Measurements from ENCODE around the gene KRT6B.

KRT6B gene

GRCh38 chr12:52438305-52439301 is 13.3 kb downstream of the KRT6B start:
- H3K27ac ChIP-seq: peak overlapping the region; percentile 47
- POLR2A ChIA-PET (ENCODE audit: low non-redundant PET): no interaction called here
- CTCF ChIA-PET: no interaction called here
- no peak for TF ChIP-seq CTCF (conservative IDR thresholded peaks at IDR 0.05; ENCODE audit: low read depth)
- no peak for DNase-seq (ENCODE audit: low spot score)

GRCh38 chr12:52437508-52437907 is 14.4 kb downstream of the KRT6B start:
- no peak for DNase-seq (ENCODE audit: low spot score)
- H3K27ac ChIP-seq: peak overlapping the region; percentile 28
- ChIA-PET CTCF (no interaction called here), POLR2A (ENCODE audit: low non-redundant PET) (no interaction called here)
- TF ChIP-seq CTCF (conservative IDR thresholded peaks at IDR 0.05; ENCODE audit: low read depth): no peak

DNA sequence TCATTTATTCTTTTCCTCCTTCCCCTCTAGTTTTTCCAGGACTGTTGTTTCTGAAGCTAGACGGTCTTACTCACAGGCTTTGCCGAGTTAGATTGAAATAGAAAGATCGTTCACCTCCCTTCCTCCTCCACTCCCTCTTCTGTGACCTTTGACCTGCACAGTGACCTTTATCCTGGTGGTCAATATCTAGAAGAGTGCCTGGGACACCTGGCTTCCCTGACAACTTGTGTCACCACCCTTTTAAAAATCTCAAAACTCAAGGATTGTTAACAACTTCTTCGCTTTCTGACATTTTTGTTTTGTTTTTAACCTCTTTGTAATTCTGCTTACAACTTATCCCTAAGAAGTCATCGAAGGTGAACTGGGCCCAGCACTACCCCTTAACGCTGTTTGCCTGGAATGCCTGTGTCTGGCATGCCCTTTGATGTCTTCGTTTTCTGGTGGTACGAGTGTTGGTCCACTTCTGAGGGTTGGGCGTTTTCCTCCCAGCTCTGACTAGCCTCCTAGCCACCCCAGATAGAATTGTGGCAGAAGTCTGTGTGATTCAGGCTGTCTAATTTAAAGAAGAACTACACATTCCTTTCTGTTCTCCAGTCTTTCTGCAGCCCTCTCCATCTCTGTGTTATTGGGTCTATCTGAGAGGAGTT is 15.0 kb downstream of the KRT6B start:
- peak overlapping the region; percentile 82 for H3K27ac ChIP-seq
- no peak for TF ChIP-seq CTCF (conservative IDR thresholded peaks at IDR 0.05; ENCODE audit: low read depth)
- ChIA-PET POLR2A (ENCODE audit: low non-redundant PET) (no interaction called here), CTCF (no interaction called here)
- DNase-seq (ENCODE audit: low spot score): no peak

DNA sequence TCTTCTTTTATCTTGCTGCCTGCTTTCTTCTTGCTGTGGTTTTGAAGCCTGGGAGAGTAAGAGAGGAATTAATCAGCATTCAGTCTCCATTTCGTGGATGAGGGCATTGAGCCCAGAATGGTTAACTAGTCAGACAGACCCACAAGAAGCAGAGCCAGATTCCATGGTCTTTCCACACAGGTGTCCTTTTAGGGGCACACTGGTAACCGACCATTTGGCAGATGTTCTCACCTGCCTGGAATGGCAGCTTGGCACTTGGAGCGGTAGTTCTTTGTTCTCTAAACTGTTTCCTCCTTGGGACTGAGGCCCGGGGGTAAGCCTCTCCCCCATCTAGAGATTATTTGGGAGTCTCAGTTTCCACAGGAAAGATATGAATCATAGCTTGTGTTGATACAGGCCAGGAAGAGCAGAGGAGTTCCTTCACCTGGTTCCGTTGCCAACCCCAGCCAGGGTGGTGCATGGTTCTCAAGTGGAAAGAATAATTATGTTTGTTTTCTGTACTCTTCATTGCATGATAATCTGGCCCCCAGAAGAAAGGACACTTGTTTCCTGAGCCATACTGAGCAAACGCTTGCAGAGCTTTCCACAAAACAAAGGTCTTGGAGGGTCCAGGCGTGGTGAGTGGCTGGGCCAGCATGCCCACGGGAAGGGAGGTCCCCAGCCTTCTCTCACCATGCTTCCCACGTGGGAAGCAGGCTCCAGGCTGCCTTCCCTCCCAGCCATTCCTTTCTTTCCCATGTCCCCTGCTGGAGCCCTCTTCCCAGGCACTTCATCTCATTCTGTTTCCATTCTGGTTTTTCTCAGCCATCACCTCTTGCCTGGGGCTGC is 15.7 kb downstream of the KRT6B start:
- DNase-seq (ENCODE audit: low spot score): peak; percentile 43
- ChIA-PET CTCF (interaction anchor here (0.6 kb wide), 3 partner anchors 13 to 465 kb away, joined by 3 read pairs; no protein-coding TSS in a partner anchor), POLR2A (ENCODE audit: low non-redundant PET) (interaction anchor here (0.6 kb wide), 1 partner anchor 508 kb away, joined by 3 read pairs; no protein-coding TSS in a partner anchor)
- no peak for TF ChIP-seq CTCF (conservative IDR thresholded peaks at IDR 0.05; ENCODE audit: low read depth)
- H3K27ac ChIP-seq: peak overlapping the region; percentile 82

GRCh38 chr12:52435659-52435999 is 16.3 kb downstream of the KRT6B start:
- DNase-seq (ENCODE audit: low spot score): no peak
- H3K27ac ChIP-seq: peak overlapping the region; percentile 82
- CTCF ChIA-PET: interaction anchor here (0.6 kb wide), 1 partner anchor 314 kb away, joined by 3 read pairs; no protein-coding TSS in a partner anchor
- POLR2A ChIA-PET (ENCODE audit: low non-redundant PET): no interaction called here
- TF ChIP-seq CTCF (conservative IDR thresholded peaks at IDR 0.05; ENCODE audit: low read depth): no peak

Data from RWPE1 (cell line).